B cell (primary cell): ENCODE measurements around the gene FBXO2. TPM values are rescaled to one million over a fixed set of nuclear protein-coding genes. Genes with fewer than 3 reads are reported as not detected.

Source experiments
- ATAC-seq: fragments of 200-7000 bp; cut with Tn5 transposase; one replicate; pipeline ENCODE4 v1.10.0; 2021; ENCODE audit warnings: low read depth, mild to moderate bottlenecking, moderate number of reproducible peaks, moderate library complexity
- CTCF ChIA-PET: fragments of 350-600 bp; sonication (Branson Sonifier 250); formaldehyde crosslinking; loops from one replicate; lab custom pipeline; 2021; ENCODE audit warnings: antibody characterized with exemption, inconsistent platforms; lab: Charles Lee
- POLR2A ChIA-PET: fragments of 350-600 bp; sonication (Branson Sonifier 250); formaldehyde crosslinking; loops from one replicate; lab custom pipeline; 2021; ENCODE audit warnings: antibody characterized with exemption; lab: Charles Lee
- DNase-seq: peaks from one replicate; pipeline ENCODE4 v3.0.0; 2013
- H2AFZ ChIP-seq: 2 replicates; pipeline ENCODE4 v1.6.1; 2012; ENCODE audit warnings: mild to moderate bottlenecking, low read depth, low read length; ENCODE audit not compliant: insufficient read depth, poor library complexity, severe bottlenecking
- H3K27ac ChIP-seq, 2 donors: 1 replicate in 1 of 2; 2 replicates in 1 of 2; pipeline ENCODE4 v1.5.1; 2012 to 2013; ENCODE audit warnings: low read length in 2 of 2, mild to moderate bottlenecking in 2 of 2, moderate library complexity in 1 of 2
- H3K27me3 ChIP-seq, 4 experiments: fragments of 200-600 bp in 1 of 4; sonication (generic) in 1 of 4; replicated peaks in 1 of 4; 1 replicate in 2 of 4; 2 replicates in 2 of 4; pipeline versions ENCODE4 v1.6.1 to v1.7.0; 2013 to 2016; ENCODE audit warnings: low read length in 3 of 4, mild to moderate bottlenecking in 2 of 4, mixed read lengths in 1 of 4, moderate library complexity in 1 of 4; ENCODE audit not compliant: insufficient read depth in 4 of 4, control insufficient read depth in 3 of 4; ENCODE audit errors: control extremely low read depth in 1 of 4
- H3K36me3 ChIP-seq, 2 experiments: replicated peaks in 1 of 2; 1 replicate in 1 of 2; 2 replicates in 1 of 2; pipeline versions ENCODE4 v1.6.1 to v1.7.1; 2013; ENCODE audit warnings: low read length in 1 of 2; ENCODE audit not compliant: insufficient read depth in 2 of 2, control insufficient read depth in 1 of 2; ENCODE audit errors: control extremely low read depth in 1 of 2, extremely low read depth in 1 of 2
- H3K4me1 ChIP-seq, 2 donors: fragments of 200-600 bp in 1 of 2; sonication (generic) in 1 of 2; 1 replicate in 1 of 2; 2 replicates in 1 of 2; pipeline versions ENCODE4 v1.5.1 to v1.6.1; 2013 to 2017; ENCODE audit warnings: low read length in 2 of 2; ENCODE audit not compliant: control insufficient read depth in 2 of 2, insufficient read depth in 2 of 2
- H3K4me2 ChIP-seq: replicated peaks from 2 replicates; pipeline ENCODE3; 2012; ENCODE audit warnings: mild to moderate bottlenecking, low read depth, low read length; ENCODE audit not compliant: poor library complexity, severe bottlenecking
- H3K4me3 ChIP-seq, 5 experiments: fragments of 200-600 bp in 1 of 5; sonication (generic) in 1 of 5; 1 replicate in 3 of 5; 2 replicates in 2 of 5; pipeline versions ENCODE4 v1.5.1 to v1.7.0; 2011 to 2016; ENCODE audit warnings: low read length in 4 of 5, mild to moderate bottlenecking in 4 of 5, low read depth in 2 of 5, control low read depth in 1 of 5, moderate library complexity in 1 of 5; ENCODE audit not compliant: insufficient read depth in 1 of 5; ENCODE audit errors: control extremely low read depth in 1 of 5, extremely low read depth in 1 of 5
- H3K79me2 ChIP-seq: fragments of 200-600 bp; sonication (generic); one replicate; pipeline ENCODE4 v1.6.0; 2016; ENCODE audit warnings: low read length; ENCODE audit not compliant: control insufficient read depth, insufficient read depth
- H3K9ac ChIP-seq: fragments of 200-600 bp; sonication (generic); 2 replicates; pipeline ENCODE4 v1.6.1; 2017; ENCODE audit warnings: mild to moderate bottlenecking, low read length, moderate library complexity
- H3K9me3 ChIP-seq, 3 donors: one replicate each; pipeline versions ENCODE4 v1.6.1 to v1.7.1; 2013; ENCODE audit warnings: low read length in 2 of 3; ENCODE audit not compliant: control insufficient read depth in 2 of 3, insufficient read depth in 1 of 3; ENCODE audit errors: control extremely low read depth in 1 of 3
- H4K20me1 ChIP-seq: 2 replicates; pipeline ENCODE4 v1.6.0; 2012; ENCODE audit warnings: mild to moderate bottlenecking, low read length; ENCODE audit not compliant: insufficient read depth, control insufficient read depth, poor library complexity, severe bottlenecking
- H3K27ac Mint-ChIP-seq: one replicate; pipeline ENCODE4 v1.8.0; 2021; ENCODE audit warnings: mixed read lengths
- H3K27me3 Mint-ChIP-seq: one replicate; pipeline ENCODE4 v1.8.0; 2021; ENCODE audit warnings: mixed read lengths
- H3K4me1 Mint-ChIP-seq: one replicate; pipeline ENCODE4 v1.8.0; 2021; ENCODE audit warnings: mixed read lengths
- H3K4me3 Mint-ChIP-seq: one replicate; pipeline ENCODE4 v1.8.0; 2021; ENCODE audit warnings: mixed read lengths
- H3K9me3 Mint-ChIP-seq: one replicate; pipeline ENCODE4 v1.8.0; 2022; ENCODE audit warnings: mixed read lengths; ENCODE audit not compliant: insufficient read depth
- EZH2 ChIP-seq: IDR thresholded peaks from 2 replicates; pipeline ENCODE4 v1.6.1; 2012; ENCODE audit warnings: borderline replicate concordance, low read depth, mild to moderate bottlenecking, moderate library complexity, low read length; ENCODE audit not compliant: insufficient read depth, poor library complexity, severe bottlenecking
- WGBS: methylation state at CpG from one replicate; pipeline ENCODE4 v1.1.5; 2013; ENCODE audit warnings: missing lambda C conversion rate; ENCODE audit not compliant: insufficient coverage; 5-methylcytosine and 5-hydroxymethylcytosine counted together
- intact Hi-C: fragments of 100-400 bp; cut with micrococcal nuclease; formaldehyde crosslinking; loops from one replicate; pipeline ENCODE4 v1.10.0; 2022
- polyA plus RNA-seq: library from polyadenylated mRNA; depleted of rRNA; stranded (reverse); fragments of >200 nt; gene quantifications from 2 replicates; pipeline ENCODE4 v1.2.3, GENCODE V29; 2012
- total RNA-seq, 2 donors: library from RNA; stranded (reverse); fragments of 120-200 nt in 1 of 2; gene quantifications; 1 replicate in 1 of 2; 2 replicates in 1 of 2; pipeline versions ENCODE4 v1.2.3 to v1.2.4, GENCODE V29; 2013 to 2022
- TF ChIP-seq, protein P1 (sequence below): fragments of 200-600 bp; IDR thresholded peaks from one replicate; pipeline ENCODE4 v1.8.0; 2022; ENCODE audit warnings: antibody characterized with exemption, mild to moderate bottlenecking

The FBXO2 gene
- total and polyA plus RNA-seq, 2 donors (not counting 1 experiment from before 2014, with no cell fraction given) = 9.6 TPM

DNA sequence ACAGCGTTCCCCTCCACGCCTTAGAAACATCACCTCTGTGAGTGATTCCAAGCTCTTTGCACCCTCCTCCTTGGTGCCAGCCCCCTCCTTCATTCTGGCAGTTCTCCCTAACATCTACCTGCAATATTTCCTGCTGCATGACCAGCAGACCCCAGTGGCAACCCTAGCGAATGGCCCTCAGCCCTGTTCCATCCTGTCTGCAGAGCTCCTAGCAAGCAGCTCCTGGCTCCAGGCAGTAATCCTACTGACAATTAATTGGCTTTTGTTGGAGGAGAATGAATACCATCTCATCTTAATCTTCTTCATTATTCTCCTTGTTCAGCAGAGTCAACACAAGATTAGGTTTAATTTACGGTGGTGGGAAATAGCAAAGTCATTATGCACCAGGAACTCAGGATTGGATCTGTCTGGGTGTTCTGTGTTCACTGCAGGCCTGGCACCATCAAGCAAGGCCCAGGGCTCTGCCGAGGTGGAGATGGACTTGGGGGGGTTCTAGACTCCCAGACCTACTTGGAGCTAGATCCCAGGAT, 12.4 kb downstream of the FBXO2 start:
- no peaks in the 10 kb centered on the region for H4K20me1 ChIP-seq
- TF ChIP-seq, protein P1, sequence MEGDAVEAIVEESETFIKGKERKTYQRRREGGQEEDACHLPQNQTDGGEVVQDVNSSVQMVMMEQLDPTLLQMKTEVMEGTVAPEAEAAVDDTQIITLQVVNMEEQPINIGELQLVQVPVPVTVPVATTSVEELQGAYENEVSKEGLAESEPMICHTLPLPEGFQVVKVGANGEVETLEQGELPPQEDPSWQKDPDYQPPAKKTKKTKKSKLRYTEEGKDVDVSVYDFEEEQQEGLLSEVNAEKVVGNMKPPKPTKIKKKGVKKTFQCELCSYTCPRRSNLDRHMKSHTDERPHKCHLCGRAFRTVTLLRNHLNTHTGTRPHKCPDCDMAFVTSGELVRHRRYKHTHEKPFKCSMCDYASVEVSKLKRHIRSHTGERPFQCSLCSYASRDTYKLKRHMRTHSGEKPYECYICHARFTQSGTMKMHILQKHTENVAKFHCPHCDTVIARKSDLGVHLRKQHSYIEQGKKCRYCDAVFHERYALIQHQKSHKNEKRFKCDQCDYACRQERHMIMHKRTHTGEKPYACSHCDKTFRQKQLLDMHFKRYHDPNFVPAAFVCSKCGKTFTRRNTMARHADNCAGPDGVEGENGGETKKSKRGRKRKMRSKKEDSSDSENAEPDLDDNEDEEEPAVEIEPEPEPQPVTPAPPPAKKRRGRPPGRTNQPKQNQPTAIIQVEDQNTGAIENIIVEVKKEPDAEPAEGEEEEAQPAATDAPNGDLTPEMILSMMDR = no peak
- no peak for TF ChIP-seq EZH2
- no peak overlapping the region for H2AFZ ChIP-seq
- Mint-ChIP-seq H3K9me3 (no peaks in the 10 kb centered on the region), H3K4me1 (no peaks in the 10 kb centered on the region), H3K27ac (no peak overlapping the region), H3K27me3 (peaks cover 8% of the 10 kb centered on the region), H3K4me3 (no peak overlapping the region)
- ChIA-PET CTCF (interaction anchor here (0.7 to 18.9 kb wide), 20 partner anchors 9 to 950 kb away, joined by 3 to 231 read pairs (median 6); partner anchors contain the start of genes FBXO6 and MAD2L2), POLR2A (no interaction called here)
- H3K79me2 ChIP-seq = no peaks in the 10 kb centered on the region
- ATAC-seq = no peak
- no peak overlapping the region for H3K27ac ChIP-seq
- intact Hi-C loops = loop anchor here (1.0 to 10.0 kb wide), 3 partner anchors 167 to 605 kb away; partner anchors contain the start of gene DISP3
- H3K9me3 ChIP-seq = peaks cover 0 to 3% (median 0%) of the 10 kb centered on the region in 3 donors
- H3K4me3 ChIP-seq = no peak overlapping the region
- 56% methylated on average over 3 of the region's 5 CpGs for WGBS
- H3K4me2 ChIP-seq = no peak overlapping the region
- no peaks in the 10 kb centered on the region for H3K36me3 ChIP-seq
- no peak overlapping the region for H3K9ac ChIP-seq
- peaks cover 0 to 3% (median 1%) of the 10 kb centered on the region in 4 experiments for H3K27me3 ChIP-seq
- no peak for DNase-seq
- H3K4me1 ChIP-seq = no peaks in the 10 kb centered on the region

- no peak overlapping the region for H2AFZ ChIP-seq
These were observed 13.3 kb downstream of the FBXO2 start for GRCh38 chr1:11640944-11641343.

More at GRCh38 chr1:11640944-11641343, 13.3 kb downstream of the FBXO2 start:
- intact Hi-C loops = loop anchor here (10.0 kb wide), 1 partner anchor 166 kb away; the partner anchor contains the start of gene DISP3
- Histone ChIP-seq H3K9me3 (peaks cover 0 to 3% (median 0%) of the 10 kb centered on the region in 3 donors), H3K36me3 (no peaks in the 10 kb centered on the region), H4K20me1 (no peaks in the 10 kb centered on the region), H3K4me2 (no peak overlapping the region), H3K9ac (no peak overlapping the region), H3K4me1 (no peaks in the 10 kb centered on the region), H3K27me3 (peaks cover 0 to 9% (median 1%) of the 10 kb centered on the region in 4 experiments), H3K27ac (no peak overlapping the region), H3K4me3 (no peak overlapping the region), H3K79me2 (no peaks in the 10 kb centered on the region)
- Mint-ChIP-seq H3K27me3 (peaks cover 15% of the 10 kb centered on the region), H3K27ac (no peak overlapping the region), H3K4me3 (no peak overlapping the region), H3K4me1 (peaks cover under 1% of the 10 kb centered on the region), H3K9me3 (no peaks in the 10 kb centered on the region)
- WGBS = 53% methylated on average over 3 of the region's 6 CpGs
- DNase-seq (no peak), ATAC-seq (no peak)
- POLR2A ChIA-PET = no interaction called here
- CTCF ChIA-PET = interaction anchor here (1.0 to 18.9 kb wide), 10 partner anchors 10 to 949 kb away, joined by 3 to 231 read pairs (median 8); partner anchors contain the start of gene FBXO6
- TF ChIP-seq, protein P1 = no peak
- TF ChIP-seq EZH2 = no peak
